Renal pelvis (tissue), 12 donors: ENCODE results near the gene TPBG. TPM values are rescaled to one million over a fixed set of nuclear protein-coding genes. Genes with fewer than 3 reads are reported as not detected.

Experiments used
- DNase-seq: peaks from one replicate; pipeline ENCODE4 v3.0.0-alpha.2; 2013
- long read RNA-seq, 16 experiments: transcript quantifications; one replicate each; lab custom pipeline, GENCODE V29; 2026
- polyA plus RNA-seq, 3 donors: library from polyadenylated mRNA; unstranded; fragments of 120-200 nt; gene quantifications; one replicate each; pipeline ENCODE4 v1.2.1, GENCODE V29; 2013; ENCODE audit not compliant: insufficient read length in 3 of 3

Gene TPBG, protein sequence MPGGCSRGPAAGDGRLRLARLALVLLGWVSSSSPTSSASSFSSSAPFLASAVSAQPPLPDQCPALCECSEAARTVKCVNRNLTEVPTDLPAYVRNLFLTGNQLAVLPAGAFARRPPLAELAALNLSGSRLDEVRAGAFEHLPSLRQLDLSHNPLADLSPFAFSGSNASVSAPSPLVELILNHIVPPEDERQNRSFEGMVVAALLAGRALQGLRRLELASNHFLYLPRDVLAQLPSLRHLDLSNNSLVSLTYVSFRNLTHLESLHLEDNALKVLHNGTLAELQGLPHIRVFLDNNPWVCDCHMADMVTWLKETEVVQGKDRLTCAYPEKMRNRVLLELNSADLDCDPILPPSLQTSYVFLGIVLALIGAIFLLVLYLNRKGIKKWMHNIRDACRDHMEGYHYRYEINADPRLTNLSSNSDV
- polyA plus RNA-seq: 10 to 100 TPM; 17.2 to 28.5 (median 24.8) TPM
- long read RNA-seq, donor 1, full-length matches to known transcripts: 13 of 13 reads
- long read RNA-seq, donor 1, partial matches to known transcripts: 0 of 13 reads
- long read RNA-seq, donor 1, other reads (novel, unspliced or antisense): 0 of 13 reads
- long read RNA-seq, donor 2, full-length matches to known transcripts: 13 of 13 reads
- long read RNA-seq, donor 2, partial matches to known transcripts: 0 of 13 reads
- long read RNA-seq, donor 2, other reads (novel, unspliced or antisense): 0 of 13 reads
- long read RNA-seq, donor 3, full-length matches to known transcripts: 26 of 26 reads
- long read RNA-seq, donor 3, partial matches to known transcripts: 0 of 26 reads
- long read RNA-seq, donor 3, other reads (novel, unspliced or antisense): 0 of 26 reads
- long read RNA-seq, donor 4, full-length matches to known transcripts: 11 of 11 reads
- long read RNA-seq, donor 4, partial matches to known transcripts: 0 of 11 reads
- long read RNA-seq, donor 4, other reads (novel, unspliced or antisense): 0 of 11 reads
- long read RNA-seq, donor 5, full-length matches to known transcripts: 6 of 6 reads
- long read RNA-seq, donor 5, partial matches to known transcripts: 0 of 6 reads
- long read RNA-seq, donor 5, other reads (novel, unspliced or antisense): 0 of 6 reads
- long read RNA-seq, donor 6, full-length matches to known transcripts: 12 of 12 reads
- long read RNA-seq, donor 6, partial matches to known transcripts: 0 of 12 reads
- long read RNA-seq, donor 6, other reads (novel, unspliced or antisense): 0 of 12 reads
- long read RNA-seq, donor 7, full-length matches to known transcripts: 25 of 25 reads
- long read RNA-seq, donor 7, partial matches to known transcripts: 0 of 25 reads
- long read RNA-seq, donor 7, other reads (novel, unspliced or antisense): 0 of 25 reads
- long read RNA-seq, donor 8, full-length matches to known transcripts: 25 of 25 reads
- long read RNA-seq, donor 8, partial matches to known transcripts: 0 of 25 reads
- long read RNA-seq, donor 8, other reads (novel, unspliced or antisense): 0 of 25 reads
- long read RNA-seq, donor 9, full-length matches to known transcripts: 24 of 24 reads
- long read RNA-seq, donor 9, partial matches to known transcripts: 0 of 24 reads
- long read RNA-seq, donor 9, other reads (novel, unspliced or antisense): 0 of 24 reads
- long read RNA-seq, donor 10, full-length matches to known transcripts: 10 of 10 reads
- long read RNA-seq, donor 10, partial matches to known transcripts: 0 of 10 reads
- long read RNA-seq, donor 10, other reads (novel, unspliced or antisense): 0 of 10 reads
- long read RNA-seq, donor 11, full-length matches to known transcripts: 8 of 8 reads
- long read RNA-seq, donor 11, partial matches to known transcripts: 0 of 8 reads
- long read RNA-seq, donor 11, other reads (novel, unspliced or antisense): 0 of 8 reads
- long read RNA-seq, donor 12, full-length matches to known transcripts: 22 of 22 reads
- long read RNA-seq, donor 12, partial matches to known transcripts: 0 of 22 reads
- long read RNA-seq, donor 12, other reads (novel, unspliced or antisense): 0 of 22 reads
- long read RNA-seq, donor 13, full-length matches to known transcripts: 6 of 6 reads
- long read RNA-seq, donor 13, partial matches to known transcripts: 0 of 6 reads
- long read RNA-seq, donor 13, other reads (novel, unspliced or antisense): 0 of 6 reads
- long read RNA-seq, donor 14, full-length matches to known transcripts: 18 of 18 reads
- long read RNA-seq, donor 14, partial matches to known transcripts: 0 of 18 reads
- long read RNA-seq, donor 14, other reads (novel, unspliced or antisense): 0 of 18 reads
- long read RNA-seq, donor 15, full-length matches to known transcripts: 17 of 17 reads
- long read RNA-seq, donor 15, partial matches to known transcripts: 0 of 17 reads
- long read RNA-seq, donor 15, other reads (novel, unspliced or antisense): 0 of 17 reads
- long read RNA-seq, donor 16, full-length matches to known transcripts: 21 of 39 reads
- long read RNA-seq, donor 16, partial matches to known transcripts: 18 of 39 reads
- long read RNA-seq, donor 16, other reads (novel, unspliced or antisense): 0 of 39 reads

DNA sequence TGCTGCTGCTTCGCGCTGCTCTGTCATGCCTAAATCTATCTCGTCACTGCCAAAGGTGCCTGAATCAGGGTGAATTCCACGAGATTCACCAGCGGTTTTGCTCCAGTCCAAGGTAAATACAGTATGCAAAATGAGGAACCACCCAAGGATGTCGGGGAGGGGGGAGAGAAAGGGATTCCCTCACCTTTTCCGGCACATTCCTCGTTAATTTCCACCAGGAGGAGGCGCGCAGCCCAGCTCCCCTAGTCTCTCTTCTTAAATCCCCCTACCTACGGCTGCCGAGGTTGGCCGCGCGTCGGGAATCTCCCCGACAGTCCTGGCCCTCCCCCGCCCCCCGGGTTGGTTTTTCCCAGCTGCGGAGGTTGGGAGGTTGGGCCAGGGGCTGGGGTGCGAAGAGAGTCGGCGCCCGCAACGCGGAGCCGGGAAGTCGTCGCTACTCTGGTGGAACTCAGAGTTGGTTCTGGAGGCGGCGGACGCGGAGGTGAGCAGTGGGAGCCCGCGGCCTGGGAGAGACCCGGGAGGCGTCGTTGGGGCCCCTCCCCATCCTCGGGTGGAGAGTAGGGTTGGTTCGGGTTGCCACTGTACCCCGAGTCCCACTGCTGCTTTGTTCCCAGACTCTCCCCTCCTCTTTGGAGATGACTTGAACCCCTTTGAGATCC lies at the start of gene TPBG:
Gene TPBG, plus strand, starts transcription at position 390 of the 659 bp plus-strand sequence. CDS start 1,145 bp downstream, outside the sequence.
- DNase-seq: peak; percentile 79

DNA sequence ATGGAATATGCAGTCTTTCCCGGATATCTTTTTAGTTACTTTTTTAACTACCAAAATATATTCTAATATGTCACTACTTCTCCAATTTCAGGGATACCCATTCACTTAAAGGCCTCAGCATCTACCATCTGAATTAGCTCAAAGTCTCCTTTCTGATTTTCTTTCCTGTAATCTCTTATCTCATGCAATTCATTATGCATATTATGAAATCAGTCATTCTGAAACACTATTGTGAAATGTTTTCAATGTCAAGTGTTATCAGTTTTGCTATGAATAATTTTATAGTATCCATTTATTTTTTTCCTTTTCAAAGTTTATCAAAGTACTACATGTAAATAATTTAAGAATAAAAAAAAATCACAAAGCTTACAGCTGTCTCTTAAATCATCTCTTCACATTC lies 41.2 kb upstream of the TPBG start:
- no peak for DNase-seq

DNA sequence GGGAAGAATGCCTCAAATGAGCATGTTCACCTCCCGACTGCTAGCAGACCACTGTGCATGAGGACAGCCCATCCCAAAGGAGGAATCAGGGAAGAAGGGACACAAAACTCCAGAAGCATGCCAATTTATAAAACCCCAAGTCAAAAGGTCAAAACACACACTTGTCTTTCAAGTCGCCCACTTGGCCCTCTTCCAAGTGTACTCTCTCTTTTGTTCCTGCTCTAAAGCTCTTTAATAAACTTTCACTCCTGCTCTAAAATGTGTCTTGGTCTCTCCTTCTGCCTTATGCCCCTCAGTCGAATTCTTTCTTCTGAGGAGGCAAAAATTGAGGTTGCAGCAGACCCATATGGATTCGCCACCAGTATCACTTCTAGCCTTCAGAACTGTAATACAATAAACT lies 33.9 kb upstream of the TPBG start:
- DNase-seq: no peak

DNA sequence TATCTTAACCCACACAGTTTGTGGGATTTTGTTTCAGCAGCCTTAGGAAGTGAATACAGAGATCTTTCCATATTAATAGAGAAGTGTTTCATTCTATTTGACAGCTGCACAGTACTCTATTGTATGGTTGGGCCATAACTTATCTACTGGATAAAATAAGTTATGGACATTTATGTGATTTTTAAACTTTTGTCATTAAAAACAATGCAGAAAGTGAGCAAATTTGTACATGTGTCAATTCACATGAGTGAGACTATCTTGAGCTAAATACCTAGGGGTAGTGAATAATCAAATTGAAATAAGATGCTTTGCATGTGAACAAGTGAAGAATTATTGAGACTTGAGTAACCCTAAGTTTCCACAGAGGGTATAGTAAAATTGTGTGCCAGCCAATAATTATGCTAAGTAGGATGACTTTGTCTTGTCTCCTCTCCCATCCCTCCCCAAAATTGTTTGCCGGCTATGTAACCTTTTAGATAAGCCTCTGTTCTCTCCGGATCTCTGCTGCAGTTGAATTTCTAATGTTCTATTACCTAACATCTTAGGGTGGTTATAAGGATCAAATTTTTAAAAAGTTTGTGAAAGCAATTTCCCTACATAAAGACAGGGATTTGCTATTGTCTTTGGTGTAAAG lies 33.3 kb upstream of the TPBG start:
- no peak for DNase-seq

DNA sequence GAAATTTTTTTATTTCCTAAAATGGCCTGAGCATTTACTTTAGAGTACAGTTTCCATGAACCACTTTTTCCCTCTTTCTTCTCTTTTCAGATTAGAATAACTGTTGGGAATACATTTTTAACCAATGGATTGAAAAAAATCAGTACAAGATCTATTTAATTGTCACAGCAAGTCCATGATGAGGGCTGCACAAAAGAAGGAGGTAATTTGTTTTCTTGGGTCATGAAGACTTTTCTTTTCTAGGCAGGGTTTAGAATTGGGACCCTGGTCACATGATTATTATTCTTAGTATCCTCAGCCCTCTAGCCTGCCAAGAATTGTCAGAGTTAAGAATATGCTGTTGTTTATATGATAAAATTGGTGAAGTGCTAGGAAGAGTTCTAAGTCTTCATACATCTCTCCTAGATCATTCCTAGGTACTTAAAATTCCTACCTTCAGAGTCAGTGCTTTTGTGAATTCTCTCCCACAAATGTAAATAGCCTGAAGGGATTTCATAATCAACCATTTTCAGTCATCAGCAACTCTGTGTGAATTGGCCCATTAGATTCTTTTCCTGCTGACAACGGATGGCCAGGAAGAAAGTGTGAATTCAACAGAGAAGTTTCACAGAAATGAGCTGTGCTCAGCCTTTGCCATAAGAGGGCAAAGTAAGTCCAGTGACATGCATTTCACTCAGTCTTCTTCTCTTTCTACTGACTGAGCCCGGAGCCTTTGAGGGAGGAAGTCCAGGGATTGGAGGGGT lies 32.4 kb upstream of the TPBG start:
- DNase-seq: no peak

DNA sequence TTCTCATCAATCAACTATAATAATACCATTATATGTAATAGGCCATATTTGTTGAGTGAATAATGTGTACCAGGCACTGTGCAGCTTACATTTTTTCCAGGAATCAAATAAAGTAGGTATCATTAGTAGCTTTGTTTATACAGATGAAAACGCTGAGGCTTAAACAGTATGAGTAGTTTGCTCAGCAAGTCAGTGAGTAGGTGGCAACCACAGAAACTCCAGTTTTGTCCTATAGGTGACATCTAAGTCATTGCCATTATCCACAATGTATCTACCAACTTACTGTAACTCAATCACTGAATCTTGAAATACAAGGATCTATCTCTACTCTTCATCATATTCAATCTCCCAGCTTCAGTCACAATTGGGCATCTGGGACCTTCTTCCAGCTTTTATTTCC lies 29.8 kb upstream of the TPBG start:
- no peak for DNase-seq

DNA sequence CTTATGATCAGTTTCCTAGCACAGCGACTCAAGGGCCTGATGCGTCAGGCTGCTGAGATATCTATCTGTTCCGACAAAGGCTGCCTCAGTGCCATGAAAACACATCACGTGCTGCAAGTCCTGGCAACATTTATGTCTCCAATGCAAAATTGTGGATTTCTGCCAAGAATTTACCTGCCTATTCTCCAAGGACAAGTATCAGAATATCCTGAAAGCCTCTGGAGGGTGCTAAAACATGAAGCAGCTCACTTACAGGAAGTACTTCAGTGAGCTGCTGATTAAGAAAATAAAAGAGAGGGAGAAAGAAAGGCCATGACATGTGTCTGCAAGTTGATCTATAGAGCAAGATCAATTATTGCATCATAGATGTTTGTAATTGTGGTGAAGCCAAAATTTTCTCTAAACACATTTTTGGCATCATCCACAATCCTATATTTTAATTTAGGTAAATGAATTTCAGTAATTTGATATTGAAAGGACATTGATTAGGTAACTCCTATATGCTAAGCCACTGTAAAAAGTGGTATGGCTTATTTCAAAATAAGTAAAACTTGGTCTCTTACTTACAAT lies 25.8 kb upstream of the TPBG start:
- DNase-seq: no peak

DNA sequence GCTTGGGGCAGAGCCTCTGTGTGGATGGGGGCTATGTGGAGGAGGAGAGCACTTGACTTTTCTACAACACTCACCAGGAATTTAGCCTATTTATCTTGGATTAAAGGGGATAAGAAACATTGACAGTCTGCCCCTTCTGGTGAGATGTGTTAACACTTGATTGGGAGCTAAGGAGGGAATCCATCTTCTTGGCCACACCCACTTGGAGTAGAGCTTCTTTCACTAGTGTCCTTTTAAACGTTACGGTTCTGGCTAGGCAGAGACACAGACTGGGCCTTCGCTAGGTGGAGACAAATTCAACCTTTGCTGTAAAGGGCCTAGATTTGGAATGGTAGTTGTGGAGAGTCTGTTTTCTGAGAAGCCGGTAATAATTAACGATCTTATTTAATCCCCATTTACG lies 15.5 kb upstream of the TPBG start:
- DNase-seq: no peak

DNA sequence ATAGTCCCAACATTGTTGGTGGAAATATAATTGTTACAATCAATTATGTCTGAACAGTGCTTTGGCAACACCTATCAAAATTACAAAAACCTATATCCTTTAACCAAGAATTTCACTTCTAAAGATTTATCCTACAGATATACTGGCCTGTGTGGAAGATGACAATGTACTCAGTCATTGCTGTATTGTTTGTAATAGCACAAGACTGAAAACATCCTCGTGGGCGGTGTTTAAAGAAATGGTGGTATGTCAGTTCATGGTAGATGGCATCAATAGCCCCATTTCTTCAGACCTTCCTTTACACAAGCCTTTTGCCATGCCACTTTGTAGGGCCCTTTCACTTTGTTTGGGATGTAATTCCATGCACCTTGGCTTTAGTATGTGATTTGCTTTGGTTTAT lies 9.8 kb upstream of the TPBG start:
- DNase-seq: no peak

DNA sequence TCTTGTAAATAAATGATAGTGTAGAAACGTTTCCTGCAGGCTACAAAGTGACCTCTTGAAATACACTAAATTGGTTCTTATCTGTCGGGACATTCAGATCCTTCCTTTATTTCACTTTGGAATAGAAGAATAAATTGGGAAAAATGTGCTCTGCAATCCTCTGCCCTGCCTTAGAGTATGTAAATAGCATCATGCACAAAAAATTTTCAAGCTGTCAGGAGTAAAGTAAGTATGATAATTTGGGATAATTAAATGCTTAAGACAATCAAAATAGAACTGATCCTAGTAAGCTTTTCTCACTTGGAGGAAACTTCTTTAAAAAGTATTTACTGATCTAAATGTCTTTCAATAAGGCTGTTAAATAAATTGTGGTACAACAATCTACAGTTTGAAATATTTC lies 3.1 kb upstream of the TPBG start:
- no peak for DNase-seq

DNA sequence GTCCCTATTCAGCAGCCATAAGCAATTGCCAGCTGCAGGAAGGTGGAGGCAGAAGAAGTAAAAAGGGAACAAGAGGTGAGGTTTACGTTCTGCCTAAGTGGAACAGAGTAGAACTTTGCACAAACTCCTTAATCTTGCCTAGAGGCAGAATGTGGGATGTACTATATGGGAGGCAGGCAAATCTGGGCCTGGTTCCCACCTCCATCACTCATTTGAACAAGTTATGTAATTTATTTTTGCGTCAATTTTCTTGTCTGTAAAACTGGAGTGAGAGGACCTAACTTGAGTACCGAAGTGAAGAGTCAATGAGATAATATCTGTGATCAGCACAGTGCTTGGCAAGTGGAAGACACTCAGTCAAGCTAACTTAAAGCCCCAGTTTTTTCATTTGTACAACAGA lies 2.0 kb upstream of the TPBG start:
- no peak for DNase-seq

DNA sequence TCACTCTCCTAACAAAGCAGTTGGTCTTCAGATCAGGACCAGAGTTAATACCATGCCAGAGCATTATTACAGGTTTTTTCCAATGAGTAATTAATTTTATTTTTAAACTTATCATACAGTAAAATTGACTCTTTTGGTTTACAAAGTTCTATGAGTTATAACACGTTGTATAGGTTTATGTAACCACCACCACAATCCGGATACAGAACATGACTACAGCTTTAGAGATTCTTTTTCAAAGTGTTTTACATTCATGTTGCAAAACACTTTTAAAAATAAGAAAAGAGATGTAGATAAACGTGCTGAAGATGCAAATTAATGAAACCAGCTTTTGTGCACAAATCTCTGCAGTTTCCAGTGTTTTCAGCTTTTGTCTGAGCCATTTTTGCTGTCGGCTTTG lies 1.5 kb upstream of the TPBG start:
- DNase-seq: no peak

DNA sequence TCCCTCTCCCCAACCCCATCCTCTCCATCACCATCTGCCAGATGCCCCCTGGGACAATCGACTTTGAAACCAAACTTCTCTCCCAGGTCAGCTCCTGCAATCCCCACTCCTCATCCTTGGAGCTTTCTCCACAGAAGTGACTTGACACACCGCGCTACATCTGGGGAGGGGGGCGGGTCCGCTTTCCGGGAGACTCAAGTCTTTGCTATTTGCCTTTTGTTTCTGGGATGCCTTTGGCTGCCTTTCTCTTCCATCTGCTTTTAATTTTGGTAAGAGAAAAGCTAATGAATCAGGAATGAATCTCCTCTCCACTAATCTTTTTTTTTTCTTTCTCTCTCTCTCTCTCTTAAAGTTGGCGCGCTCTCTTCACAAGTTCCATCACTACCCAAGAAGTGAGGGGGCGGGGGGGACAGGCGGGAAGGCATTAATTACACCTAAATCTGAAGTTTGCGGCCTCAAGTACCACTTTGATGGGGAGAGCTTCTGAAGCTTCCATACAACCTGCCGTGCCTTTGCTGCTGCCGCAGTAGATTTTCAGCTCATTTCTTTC lies 664 bp upstream of the TPBG start:
- peak; percentile 4 for DNase-seq

DNA sequence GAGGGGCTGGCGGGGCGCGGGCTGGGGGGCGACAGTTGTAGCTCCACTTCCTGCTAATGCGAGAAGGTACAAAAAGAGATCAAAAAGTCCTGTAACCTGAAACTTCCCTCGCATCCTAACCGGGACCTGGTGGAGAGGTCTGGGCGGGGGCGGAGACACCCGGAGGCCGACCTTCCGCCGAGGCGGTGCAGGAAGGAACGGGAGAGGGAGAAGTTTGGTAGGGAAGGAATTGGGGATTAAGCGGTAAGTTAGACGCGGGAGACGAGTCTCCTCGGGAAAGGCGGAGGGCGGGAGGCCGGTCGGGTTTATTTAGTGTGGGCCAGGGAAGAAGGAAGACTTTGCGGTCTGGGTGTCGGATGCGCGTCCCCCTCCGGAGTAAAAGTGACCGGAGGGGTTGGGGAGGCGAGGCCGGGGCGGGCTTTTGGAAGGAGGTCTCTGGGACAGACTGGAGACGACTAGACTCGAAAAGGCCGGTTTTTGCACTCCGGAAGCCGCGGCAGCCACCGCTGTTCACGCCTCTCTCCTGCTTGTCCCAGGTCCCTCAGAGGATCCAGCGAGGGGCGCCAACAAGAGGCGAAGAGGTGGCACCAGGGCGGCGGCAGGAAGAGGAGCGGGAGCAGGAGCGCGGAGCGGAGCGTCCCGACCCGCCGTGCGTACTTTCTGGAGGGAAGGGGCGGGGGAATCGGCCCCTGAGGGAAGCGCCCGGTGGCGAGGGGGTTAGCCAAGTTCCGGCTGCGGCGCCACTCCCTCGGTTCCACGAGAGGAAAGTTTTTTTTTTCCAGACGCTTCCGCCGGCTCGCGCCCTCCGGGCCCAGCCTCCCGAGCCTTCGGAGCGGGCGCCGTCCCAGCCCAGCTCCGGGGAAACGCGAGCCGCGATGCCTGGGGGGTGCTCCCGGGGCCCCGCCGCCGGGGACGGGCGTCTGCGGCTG lies 734 bp downstream of the TPBG start:
- DNase-seq: peak; percentile 42

DNA sequence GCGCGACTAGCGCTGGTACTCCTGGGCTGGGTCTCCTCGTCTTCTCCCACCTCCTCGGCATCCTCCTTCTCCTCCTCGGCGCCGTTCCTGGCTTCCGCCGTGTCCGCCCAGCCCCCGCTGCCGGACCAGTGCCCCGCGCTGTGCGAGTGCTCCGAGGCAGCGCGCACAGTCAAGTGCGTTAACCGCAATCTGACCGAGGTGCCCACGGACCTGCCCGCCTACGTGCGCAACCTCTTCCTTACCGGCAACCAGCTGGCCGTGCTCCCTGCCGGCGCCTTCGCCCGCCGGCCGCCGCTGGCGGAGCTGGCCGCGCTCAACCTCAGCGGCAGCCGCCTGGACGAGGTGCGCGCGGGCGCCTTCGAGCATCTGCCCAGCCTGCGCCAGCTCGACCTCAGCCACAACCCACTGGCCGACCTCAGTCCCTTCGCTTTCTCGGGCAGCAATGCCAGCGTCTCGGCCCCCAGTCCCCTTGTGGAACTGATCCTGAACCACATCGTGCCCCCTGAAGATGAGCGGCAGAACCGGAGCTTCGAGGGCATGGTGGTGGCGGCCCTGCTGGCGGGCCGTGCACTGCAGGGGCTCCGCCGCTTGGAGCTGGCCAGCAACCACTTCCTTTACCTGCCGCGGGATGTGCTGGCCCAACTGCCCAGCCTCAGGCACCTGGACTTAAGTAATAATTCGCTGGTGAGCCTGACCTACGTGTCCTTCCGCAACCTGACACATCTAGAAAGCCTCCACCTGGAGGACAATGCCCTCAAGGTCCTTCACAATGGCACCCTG lies 1.6 kb downstream of the TPBG start:
- peak; percentile 27 for DNase-seq
